Aorta (tissue), 5 donors: ENCODE data around the gene DCST2. TPM values are rescaled to one million over a fixed set of nuclear protein-coding genes. Genes with fewer than 3 reads are reported as not detected.

ENCODE experiments used
- ATAC-seq: fragments of 200-7000 bp; cut with Tn5 transposase; one replicate; pipeline ENCODE4 v1.9.1; 2022; ENCODE audit warnings: moderate library complexity; ENCODE audit not compliant: low FRiP score
- DNase-seq, 2 donors: peaks; one replicate each; pipeline ENCODE4 v3.0.0-alpha.2; 2020
- H3K27ac ChIP-seq, 2 donors: one replicate each; pipeline ENCODE4 v1.5.1; 2013; ENCODE audit warnings: low read length in 2 of 2, mild to moderate bottlenecking in 2 of 2, moderate library complexity in 2 of 2, control low read depth in 1 of 2, inconsistent platforms in 1 of 2, low read depth in 1 of 2
- H3K27me3 ChIP-seq, 2 donors: one replicate each; pipeline ENCODE4 v1.6.1; 2013; ENCODE audit warnings: control low read depth in 1 of 2, low read length in 1 of 2, mild to moderate bottlenecking in 1 of 2, moderate library complexity in 1 of 2; ENCODE audit not compliant: insufficient read depth in 2 of 2, control insufficient read depth in 1 of 2
- H3K36me3 ChIP-seq, 2 donors: one replicate each; pipeline ENCODE4 v1.6.1; 2013; ENCODE audit warnings: control low read depth in 1 of 2, low read length in 1 of 2, mild to moderate bottlenecking in 1 of 2; ENCODE audit not compliant: insufficient read depth in 2 of 2, control insufficient read depth in 1 of 2
- H3K4me1 ChIP-seq, 2 donors: one replicate each; pipeline ENCODE4 v1.6.1; 2013; ENCODE audit warnings: low read length in 2 of 2, control low read depth in 1 of 2, mild to moderate bottlenecking in 1 of 2, moderate library complexity in 1 of 2; ENCODE audit not compliant: insufficient read depth in 2 of 2, control insufficient read depth in 1 of 2
- H3K4me3 ChIP-seq, 2 donors: one replicate each; pipeline ENCODE4 v1.5.1; 2013; ENCODE audit warnings: low read length in 2 of 2, control low read depth in 1 of 2, mild to moderate bottlenecking in 1 of 2
- H3K9me3 ChIP-seq: one replicate; pipeline ENCODE4 v1.6.1; 2013; ENCODE audit warnings: mild to moderate bottlenecking, low read length; ENCODE audit not compliant: control insufficient read depth
- WGBS, 2 donors: extraction: QIAGEN DNeasy Blood & Tissue Kit; methylation state at CpG; one replicate each; pipeline ENCODE4 v1.1.7; 2013; 5-methylcytosine and 5-hydroxymethylcytosine counted together
- intact Hi-C, 2 donors: fragments of 100-400 bp; cut with DNase I; formaldehyde crosslinking; loops; one replicate each; pipeline versions ENCODE4 v1.14.2 to v1.15.0; 2022
- polyA plus RNA-seq, 2 donors: library from polyadenylated mRNA; stranded (reverse); fragments of 200-250 nt; gene quantifications; one replicate each; pipeline ENCODE4 v1.2.3, GENCODE V29; 2013
- total RNA-seq, 2 donors: library from RNA; stranded (reverse); fragmentation: NEBNext Ultra II Directional; extraction: Animal tissue kit (Norgen Biotek cat#: 25700); gene quantifications; one replicate each; pipeline ENCODE4 v1.2.1, GENCODE V29; 2021
- donor health status: healthy with polysubstance abuse.
- donor health status: Bipolar disorder and iron deficiency.
- donor health status: DM: no; HTN: no; CAD: no.
- donor health status: DM: no; HTN: no; CAD: no.
- donor health status: DM: yes; HTN: yes; CAD: no.

DCST2 gene
- total and polyA plus RNA-seq, 4 donors, result 0.25 to 5.6 (median 1.3) TPM

DNA sequence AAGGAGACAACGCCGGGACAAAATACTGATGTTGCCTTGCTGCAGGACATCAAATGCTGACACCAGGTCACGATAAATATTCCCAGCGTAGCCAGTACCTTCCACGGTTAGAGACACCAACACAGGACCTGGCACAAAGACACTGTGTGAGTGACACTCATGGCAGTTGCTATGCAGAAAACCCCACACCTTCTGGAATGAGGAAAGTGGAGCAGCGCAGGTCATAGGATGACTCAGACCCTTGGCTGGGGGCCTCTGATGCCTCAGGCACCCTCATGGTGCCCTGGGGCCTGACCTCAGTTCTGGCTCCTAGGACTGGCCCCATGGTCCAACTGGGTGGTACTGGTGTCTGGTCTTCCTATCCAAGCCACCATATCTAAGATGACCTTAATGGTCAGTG, 7.0 kb downstream of the DCST2 start:
- intact Hi-C loops, result no loop called here
- Histone ChIP-seq H3K9me3 (no peaks in the 10 kb centered on the region), H3K4me3 (no peak overlapping the region), H3K4me1 (no peaks in the 10 kb centered on the region), H3K36me3 (no peaks in the 10 kb centered on the region), H3K27ac (no peak overlapping the region), H3K27me3 (no peaks in the 10 kb centered on the region)
- 81 to 87% methylated on average over 6 of the region's 6 CpGs for WGBS, 2 donors
- DNase-seq, result no peak
- ATAC-seq, result no peak

DNA sequence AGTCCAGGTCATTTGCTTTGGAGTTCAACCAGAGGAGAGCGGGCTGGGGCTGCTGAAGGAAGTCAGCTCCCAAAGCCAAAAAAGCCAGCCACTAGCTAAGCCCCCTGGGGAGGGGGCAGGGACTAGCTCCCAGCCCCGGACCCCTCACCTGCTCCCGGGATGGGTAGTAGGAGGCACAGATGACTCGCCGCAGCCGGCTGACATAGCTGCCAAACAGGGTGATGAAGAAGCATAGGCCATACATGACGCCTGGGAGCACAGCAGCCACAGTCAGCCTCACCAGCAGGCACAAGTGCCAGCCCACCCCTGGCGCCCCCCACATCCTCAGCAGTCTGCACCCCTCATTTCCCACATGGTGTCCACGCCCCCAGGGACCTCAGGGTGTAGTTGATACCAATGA, 7.4 kb downstream of the DCST2 start:
- H3K27ac ChIP-seq, result no peak overlapping the region
- 63 to 66% methylated on average over 8 to 9 of the region's 9 CpGs for WGBS, 2 donors
- ATAC-seq (no peak), DNase-seq (no peak)
- H3K4me3 ChIP-seq, result no peak overlapping the region
- no peaks in the 10 kb centered on the region for H3K4me1 ChIP-seq
- no peaks in the 10 kb centered on the region for H3K36me3 ChIP-seq
- H3K27me3 ChIP-seq, result no peaks in the 10 kb centered on the region
- intact Hi-C loops, result no loop called here
- no peaks in the 10 kb centered on the region for H3K9me3 ChIP-seq

GRCh38 chr1:155024315-155024714, 9.3 kb downstream of the DCST2 start:
- ATAC-seq (no peak), DNase-seq (no peak)
- H3K36me3 ChIP-seq, result no peaks in the 10 kb centered on the region
- H3K27me3 ChIP-seq, result no peaks in the 10 kb centered on the region
- 91 to 95% methylated on average over 9 of the region's 9 CpGs for WGBS, 2 donors
- no peaks in the 10 kb centered on the region for H3K9me3 ChIP-seq
- H3K27ac ChIP-seq, result no peak overlapping the region
- intact Hi-C loops, result no loop called here
- no peak overlapping the region for H3K4me3 ChIP-seq
- H3K4me1 ChIP-seq, result no peaks in the 10 kb centered on the region

- intact Hi-C loops, result no loop called here
These were observed 10.0 kb downstream of the DCST2 start for GRCh38 chr1:155023627-155024026.

DNA sequence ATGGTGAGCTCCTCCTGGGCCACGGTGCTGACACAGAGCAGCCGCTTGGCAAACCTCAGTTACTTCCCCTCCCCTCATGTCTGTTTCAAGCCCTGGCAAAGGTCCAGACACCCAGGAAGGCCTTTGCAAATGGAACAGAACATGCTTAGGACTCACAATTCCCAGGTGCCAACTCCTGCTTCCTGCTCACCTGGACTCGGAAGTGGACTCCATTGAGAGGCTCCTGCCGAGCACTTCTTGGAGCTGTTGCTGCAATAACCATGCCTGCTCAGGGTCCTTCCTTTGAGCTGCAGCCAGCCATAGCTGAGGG, 10.7 kb downstream of the DCST2 start:
- intact Hi-C loops, result no loop called here
- no peak for ATAC-seq
- 74 to 82% methylated on average over 4 of the region's 4 CpGs for WGBS, 2 donors

More at GRCh38 chr1:155023627-155024026, 10.0 kb downstream of the DCST2 start:
- H3K36me3 ChIP-seq, result no peaks in the 10 kb centered on the region
- no peak overlapping the region for H3K27ac ChIP-seq
- H3K4me3 ChIP-seq, result no peak overlapping the region
- no peaks in the 10 kb centered on the region for H3K9me3 ChIP-seq
- H3K27me3 ChIP-seq, result no peaks in the 10 kb centered on the region
- ATAC-seq (no peak), DNase-seq (no peak)
- 78 to 86% methylated on average over 5 of the region's 5 CpGs for WGBS, 2 donors
- no peaks in the 10 kb centered on the region for H3K4me1 ChIP-seq

GRCh38 chr1:155022136-155022926, 11.2 kb downstream of the DCST2 start:
- no peak for ATAC-seq
- no peaks in the 10 kb centered on the region for H3K27me3 ChIP-seq
- DNase-seq, result no peak
- WGBS, 2 donors, result 86 to 87% methylated on average over 8 of the region's 8 CpGs
- intact Hi-C loops, result no loop called here
- H3K36me3 ChIP-seq, result no peaks in the 10 kb centered on the region
- no peaks in the 10 kb centered on the region for H3K4me1 ChIP-seq
- no peak overlapping the region for H3K27ac ChIP-seq
- no peak overlapping the region for H3K4me3 ChIP-seq
- H3K9me3 ChIP-seq, result no peaks in the 10 kb centered on the region

More for the DNA sequence above, 10.7 kb downstream of the DCST2 start:
- Histone ChIP-seq H3K36me3 (no peaks in the 10 kb centered on the region), H3K4me1 (no peaks in the 10 kb centered on the region), H3K27me3 (no peaks in the 10 kb centered on the region), H3K27ac (no peak overlapping the region), H3K9me3 (no peaks in the 10 kb centered on the region), H3K4me3 (no peak overlapping the region)
- no peak for DNase-seq

GRCh38 chr1:155019377-155020245, 14.0 kb downstream of the DCST2 start:
- no peak for DNase-seq
- intact Hi-C loops, result loop anchor here (5.0 kb wide), 2 partner anchors 52 to 62 kb away; partner anchors contain the start of gene PBXIP1 (in 1 of the 2)
- 83 to 86% methylated on average over 11 of the region's 11 CpGs for WGBS, 2 donors
- no peak for ATAC-seq
- Histone ChIP-seq H3K36me3 (no peaks in the 10 kb centered on the region), H3K9me3 (no peaks in the 10 kb centered on the region), H3K27me3 (no peaks in the 10 kb centered on the region), H3K4me1 (no peaks in the 10 kb centered on the region), H3K4me3 (no peak overlapping the region), H3K27ac (no peak overlapping the region)

DNA sequence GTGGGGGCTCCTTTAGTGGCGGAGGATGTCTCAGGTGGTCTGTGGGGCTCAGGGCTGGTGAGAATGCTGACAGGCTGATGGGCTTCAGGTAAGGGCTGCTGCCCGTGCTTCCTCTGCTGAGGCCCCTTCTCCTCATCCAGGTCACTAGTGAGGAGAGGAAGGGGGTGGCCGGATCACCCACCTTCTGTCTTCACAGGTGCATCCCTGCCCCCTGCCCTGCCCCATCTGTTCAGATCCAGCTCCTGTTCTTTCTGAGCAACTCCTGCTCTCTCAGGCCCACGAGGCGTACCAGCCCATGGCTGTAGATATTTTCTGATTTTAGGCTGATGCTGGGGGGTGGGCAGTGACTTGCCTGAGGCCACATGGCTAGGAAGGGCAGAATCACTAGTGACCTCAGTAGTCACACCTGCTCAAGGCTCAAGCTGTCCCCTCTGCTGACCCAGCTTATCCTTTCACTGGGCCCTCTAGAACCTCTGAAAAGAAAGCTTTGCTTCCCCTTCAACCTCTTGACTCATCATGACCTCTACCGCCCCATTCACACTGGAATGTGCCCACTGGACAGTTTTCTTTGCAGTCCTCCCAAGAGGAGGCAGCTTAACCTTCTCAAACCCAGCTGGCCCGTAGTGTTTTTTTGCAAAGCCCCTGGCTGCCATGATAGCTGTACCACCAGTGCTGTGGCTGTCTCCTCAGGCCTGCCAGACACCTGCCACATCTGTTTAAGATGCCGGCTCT, 14.8 kb downstream of the DCST2 start:
- intact Hi-C loops, result loop anchor here (5.0 kb wide), 2 partner anchors 51 to 61 kb away; partner anchors contain the start of gene PBXIP1 (in 1 of the 2)
- no peaks in the 10 kb centered on the region for H3K36me3 ChIP-seq
- H3K4me1 ChIP-seq, result no peaks in the 10 kb centered on the region
- no peaks in the 10 kb centered on the region for H3K27me3 ChIP-seq
- H3K9me3 ChIP-seq, result no peaks in the 10 kb centered on the region
- no peak overlapping the region for H3K4me3 ChIP-seq
- ATAC-seq (no peak), DNase-seq (no peak)
- 87 to 88% methylated on average over 7 to 8 of the region's 8 CpGs for WGBS, 2 donors
- no peak overlapping the region for H3K27ac ChIP-seq
